Right lobe of liver (tissue), 6 donors: ENCODE results near the gene PRKCB. TPM values are rescaled to one million over a fixed set of nuclear protein-coding genes. Genes with fewer than 3 reads are reported as not detected.

Source experiments
- ATAC-seq, 4 donors: fragments of 200-7000 bp; cut with Tn5 transposase; one replicate each; pipeline ENCODE4 v1.9.1; 2020; ENCODE audit warnings: mild to moderate bottlenecking in 4 of 4, moderate library complexity in 4 of 4
- DNase-seq, 3 donors: peaks; one replicate each; pipeline ENCODE4 v3.0.0-alpha.2; 2020
- H3K27ac ChIP-seq, 3 donors: fragments of 200-600 bp; one replicate each; pipeline ENCODE4 v1.8.0; 2022
- H3K27me3 ChIP-seq, 2 donors: fragments of 200-600 bp; one replicate each; pipeline ENCODE4 v1.8.0; 2022
- H3K36me3 ChIP-seq, 4 donors: fragments of 200-600 bp; sonication (generic) in 1 of 4; one replicate each; pipeline versions ENCODE4 v1.5.1 to v1.8.0; 2017 to 2022; ENCODE audit warnings: control low read depth in 1 of 4
- H3K4me1 ChIP-seq, 4 donors: fragments of 200-600 bp; sonication (generic) in 1 of 4; one replicate each; pipeline versions ENCODE4 v1.5.1 to v1.8.0; 2017 to 2022; ENCODE audit warnings: control low read depth in 1 of 4
- H3K4me3 ChIP-seq, 3 donors: fragments of 200-600 bp; one replicate each; pipeline ENCODE4 v1.8.0; 2022
- H3K9me3 ChIP-seq, 4 donors: fragments of 200-600 bp; sonication (generic) in 1 of 4; one replicate each; pipeline versions ENCODE4 v1.5.1 to v1.8.0; 2017 to 2022; ENCODE audit warnings: control low read depth in 1 of 4
- POLR2A ChIP-seq: fragments of 450-650 bp; IDR thresholded peaks from one replicate; pipeline ENCODE4 v1.6.1; 2017; ENCODE audit warnings: antibody characterized with exemption, mild to moderate bottlenecking
- WGBS: methylation state at CpG from one replicate; pipeline ENCODE4 v1.1.6; 2018; ENCODE audit warnings: low coverage, low lambda C conversion rate; ENCODE audit not compliant: insufficient coverage; ENCODE audit errors: missing lambda C conversion rate; 5-methylcytosine and 5-hydroxymethylcytosine counted together
- intact Hi-C, 2 donors: fragments of 100-400 bp; cut with DNase I; formaldehyde crosslinking; loops; one replicate each; pipeline versions ENCODE4 v1.11.2 to v1.14.1; 2022
- total RNA-seq, 6 experiments: library from RNA; depleted of rRNA in 2 of 6; stranded (reverse); fragments of >200 nt in 2 of 6; fragmentation: NEBNext Ultra II Directional in 3 of 6; extraction: Animal tissue kit (Norgen Biotek cat#: 25700) in 3 of 6; gene quantifications; one replicate each; pipeline versions ENCODE4 v1.1.0 to v1.2.4, GENCODE V29; 2016 to 2023
- TF ChIP-seq, protein P1 (sequence below), 4 donors: fragments of 200-600 bp in 3 of 4; fragments of 450-650 bp in 1 of 4; IDR thresholded peaks; one replicate each; pipeline versions ENCODE4 v1.5.1 to v1.8.0; 2016 to 2022; ENCODE audit warnings: antibody characterized with exemption in 4 of 4, mild to moderate bottlenecking in 2 of 4
- donor health status: DM: no; HTN: yes; CAD: no.
- donor health status: DM: no; HTN: no; CAD: no.
- donor health status: DM: no; HTN: no; CAD: no.
- donor health status: DM: no; HTN: yes; CAD: no.
- donor health status: DM: no; HTN: yes; CAD: no.

Gene PRKCB
- total RNA-seq, 6 experiments from 2014 or later = 1.7 to 8.1 (median 3.5) TPM

DNA sequence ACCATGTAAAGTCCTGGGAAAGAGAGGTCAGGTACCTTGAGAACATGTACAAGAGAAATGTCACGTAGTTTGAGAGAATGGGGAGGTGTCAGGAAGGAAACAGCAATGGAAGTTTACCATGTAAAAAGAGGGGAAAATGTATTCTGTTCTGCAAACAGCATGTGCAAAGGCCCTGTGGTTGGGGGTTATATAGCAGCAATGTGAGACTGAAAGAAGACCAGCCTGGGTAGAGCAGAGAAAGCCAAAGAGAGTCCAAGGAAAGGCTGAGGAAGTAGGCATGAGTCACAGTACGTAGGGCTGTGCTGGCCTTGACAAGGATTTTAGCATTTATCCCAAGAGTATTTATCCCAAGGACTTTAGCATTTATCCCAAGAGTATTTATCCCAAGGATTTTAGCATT lies 279.1 kb downstream of the PRKCB start:
- TF ChIP-seq, protein P1, sequence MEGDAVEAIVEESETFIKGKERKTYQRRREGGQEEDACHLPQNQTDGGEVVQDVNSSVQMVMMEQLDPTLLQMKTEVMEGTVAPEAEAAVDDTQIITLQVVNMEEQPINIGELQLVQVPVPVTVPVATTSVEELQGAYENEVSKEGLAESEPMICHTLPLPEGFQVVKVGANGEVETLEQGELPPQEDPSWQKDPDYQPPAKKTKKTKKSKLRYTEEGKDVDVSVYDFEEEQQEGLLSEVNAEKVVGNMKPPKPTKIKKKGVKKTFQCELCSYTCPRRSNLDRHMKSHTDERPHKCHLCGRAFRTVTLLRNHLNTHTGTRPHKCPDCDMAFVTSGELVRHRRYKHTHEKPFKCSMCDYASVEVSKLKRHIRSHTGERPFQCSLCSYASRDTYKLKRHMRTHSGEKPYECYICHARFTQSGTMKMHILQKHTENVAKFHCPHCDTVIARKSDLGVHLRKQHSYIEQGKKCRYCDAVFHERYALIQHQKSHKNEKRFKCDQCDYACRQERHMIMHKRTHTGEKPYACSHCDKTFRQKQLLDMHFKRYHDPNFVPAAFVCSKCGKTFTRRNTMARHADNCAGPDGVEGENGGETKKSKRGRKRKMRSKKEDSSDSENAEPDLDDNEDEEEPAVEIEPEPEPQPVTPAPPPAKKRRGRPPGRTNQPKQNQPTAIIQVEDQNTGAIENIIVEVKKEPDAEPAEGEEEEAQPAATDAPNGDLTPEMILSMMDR (IDR thresholded peaks at IDR 0.05) = no peak
- TF ChIP-seq POLR2A = no peak
- ATAC-seq (no peak), DNase-seq (no peak)
- no peaks in the 10 kb centered on the region for H3K4me1 ChIP-seq
- no peak overlapping the region for H3K27ac ChIP-seq
- H3K27me3 ChIP-seq = no peaks in the 10 kb centered on the region
- H3K4me3 ChIP-seq = no peak overlapping the region
- H3K9me3 ChIP-seq = no peaks in the 10 kb centered on the region
- intact Hi-C loops = no loop called here
- 60% methylated on average over 2 of the region's 2 CpGs for WGBS
- H3K36me3 ChIP-seq = no peaks in the 10 kb centered on the region

DNA sequence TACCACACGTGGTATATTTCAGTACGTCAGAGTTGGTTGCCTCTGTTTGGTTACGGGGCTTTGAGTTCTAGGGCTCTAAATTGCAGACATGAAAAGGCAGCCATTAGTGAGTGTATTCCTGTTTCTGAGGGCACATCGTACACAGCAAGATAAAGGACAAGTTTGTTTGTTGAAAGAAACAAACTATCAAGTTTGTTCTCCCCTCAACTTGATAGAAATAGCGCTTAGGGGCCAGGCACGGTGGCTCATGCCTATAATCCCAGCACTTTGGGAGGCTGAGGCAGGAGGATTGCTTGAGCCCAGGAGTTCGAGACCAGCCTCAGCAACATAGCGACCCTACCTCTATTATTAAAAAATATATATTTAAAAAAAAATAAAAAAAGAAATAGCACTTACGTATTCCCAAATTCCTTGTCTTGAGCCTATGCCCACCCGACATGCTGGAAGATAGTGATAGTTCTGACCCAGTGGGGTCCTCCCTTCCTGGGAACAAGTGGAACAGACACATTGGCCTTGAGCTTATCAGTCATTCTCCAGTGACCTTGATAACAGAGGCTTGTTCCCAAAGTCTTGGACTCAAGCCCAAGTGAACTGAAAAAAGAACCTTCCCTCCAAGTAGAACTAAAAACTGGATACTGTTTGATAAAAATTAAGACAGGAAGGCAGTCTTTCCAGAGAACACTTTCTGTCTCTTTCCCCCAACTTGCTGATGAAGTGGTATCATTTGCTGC lies 280.4 kb downstream of the PRKCB start:
- no peak overlapping the region for H3K27ac ChIP-seq

DNA sequence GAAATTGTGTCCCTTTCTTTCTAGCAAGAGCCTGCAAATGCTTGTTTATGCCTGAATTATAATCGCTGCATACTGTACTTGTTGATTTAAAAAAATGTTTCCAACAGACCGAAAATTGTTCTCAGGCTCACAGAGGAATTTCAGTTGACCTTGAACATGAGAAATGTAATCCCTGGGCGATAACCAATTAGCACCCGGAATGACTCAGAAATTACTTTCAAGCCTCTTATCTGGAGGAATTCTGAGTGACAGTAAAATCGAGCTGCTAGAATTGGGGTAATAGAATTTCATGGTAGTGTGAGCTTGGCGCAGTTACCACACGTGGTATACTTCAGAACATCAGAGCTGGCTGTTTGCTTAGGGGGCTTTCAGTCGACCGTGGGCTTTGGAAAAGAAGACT lies 281.2 kb downstream of the PRKCB start:
- DNase-seq = no peak
- WGBS = 53% methylated on average over 7 of the region's 9 CpGs
- no peaks in the 10 kb centered on the region for H3K4me1 ChIP-seq
- intact Hi-C loops = no loop called here
- no peak overlapping the region for H3K27ac ChIP-seq
- no peaks in the 10 kb centered on the region for H3K9me3 ChIP-seq
- TF ChIP-seq, protein P1 (IDR thresholded peaks at IDR 0.05) = no peak
- no peak for TF ChIP-seq POLR2A
- no peak for ATAC-seq
- H3K27me3 ChIP-seq = no peaks in the 10 kb centered on the region
- no peaks in the 10 kb centered on the region for H3K36me3 ChIP-seq
- no peak overlapping the region for H3K4me3 ChIP-seq

More for the DNA sequence above, 280.4 kb downstream of the PRKCB start:
- Histone ChIP-seq H3K36me3 (no peaks in the 10 kb centered on the region), H3K4me1 (no peaks in the 10 kb centered on the region), H3K27me3 (no peaks in the 10 kb centered on the region), H3K4me3 (no peak overlapping the region), H3K9me3 (no peaks in the 10 kb centered on the region)
- DNase-seq = no peak
- peak in 2 of 4 donors; percentile 37 to 50 for ATAC-seq
- TF ChIP-seq, protein P1 (IDR thresholded peaks at IDR 0.05) = no peak
- TF ChIP-seq POLR2A = no peak
- intact Hi-C loops = no loop called here
- WGBS = 67% methylated on average over 10 of the region's 10 CpGs

DNA sequence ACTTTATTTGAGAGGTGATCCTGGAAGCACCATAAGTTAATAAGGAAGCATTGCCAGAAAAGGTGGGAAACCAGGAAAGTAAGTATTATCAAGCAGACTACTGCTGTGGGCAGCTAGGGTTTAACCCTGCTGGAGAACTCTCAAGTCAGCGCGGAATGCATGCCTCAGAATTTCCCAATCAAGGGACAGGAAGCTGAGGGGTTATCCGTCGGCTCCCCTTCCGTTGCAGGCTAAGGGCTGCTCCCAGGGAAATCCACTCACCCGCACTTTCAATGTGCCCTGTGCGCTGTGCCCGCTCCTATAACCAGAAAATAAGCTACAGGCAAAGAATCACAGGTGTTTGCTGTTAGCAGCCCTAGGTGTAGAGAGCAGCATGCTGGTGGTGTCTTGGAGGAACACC lies 281.9 kb downstream of the PRKCB start:
- no peak for DNase-seq
- peak in 1 of 4 donors; percentile 29 for ATAC-seq
- TF ChIP-seq, protein P1 (IDR thresholded peaks at IDR 0.05) = no peak
- no peak for TF ChIP-seq POLR2A
- WGBS = no CpG with 5 or more reads among the region's 8 CpGs
- Histone ChIP-seq H3K36me3 (no peaks in the 10 kb centered on the region), H3K27me3 (no peaks in the 10 kb centered on the region), H3K9me3 (no peaks in the 10 kb centered on the region), H3K27ac (no peak overlapping the region), H3K4me3 (no peak overlapping the region), H3K4me1 (no peaks in the 10 kb centered on the region)
- intact Hi-C loops = no loop called here
